Measurements from ENCODE around the gene ACER2.
A peak's percentile ranks its signal among the peaks of the same experiment; 100 is the strongest.
"Not testable (repeated sequence)": the region's sequence is repeated elsewhere in the genome, so short reads cannot be mapped to it uniquely, and the experiment has no call there.

Gene ACER2

DNA sequence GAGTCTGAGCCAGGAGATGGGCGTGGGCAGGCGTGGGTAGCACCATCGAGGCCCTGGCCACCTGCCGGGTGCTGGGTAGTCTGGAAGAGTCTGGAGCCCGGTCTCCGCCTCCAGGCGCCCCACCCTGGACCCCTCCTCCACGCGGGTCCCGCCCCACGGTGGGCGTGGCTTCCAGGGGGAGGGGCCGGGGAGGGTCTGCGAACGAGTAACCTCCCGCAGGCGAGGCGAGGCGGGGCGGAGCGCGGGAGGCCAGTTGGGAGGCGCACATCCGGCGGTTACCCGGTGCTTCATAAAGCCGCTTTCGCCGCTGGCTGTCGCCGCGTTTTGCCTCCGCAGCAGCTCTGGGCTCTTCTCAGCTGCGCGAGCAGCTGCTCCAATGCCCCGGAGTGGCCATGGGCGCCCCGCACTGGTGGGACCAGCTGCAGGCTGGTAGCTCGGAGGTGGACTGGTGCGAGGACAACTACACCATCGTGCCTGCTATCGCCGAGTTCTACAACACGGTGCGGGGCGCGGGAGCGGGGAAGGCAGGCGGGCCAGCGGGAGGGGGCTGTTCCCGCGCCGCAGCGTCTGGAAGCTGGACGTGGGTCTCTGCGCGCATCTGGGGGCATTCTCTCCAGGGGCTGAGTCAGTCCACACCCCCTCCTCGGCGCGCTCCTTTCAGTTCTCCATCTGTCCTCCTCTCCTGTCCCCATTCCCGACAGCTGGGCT, at the start of gene ACER2:
ACER2 (plus strand) TSS at position 317 of the 708 bp plus-strand sequence; CDS start at position 393, 76 bp downstream.
- peak; percentile 88 to 93 (median 90) for DNase-seq

GRCh38 chr9:19369107-19369506, 39.7 kb upstream of the ACER2 start:
- no peak for DNase-seq

GRCh38 chr9:19371942-19372341, 36.9 kb upstream of the ACER2 start:
- no peak for DNase-seq

- no peak for DNase-seq
Measured at GRCh38 chr9:19372567-19372966, 36.2 kb upstream of the ACER2 start.

- DNase-seq: no peak
Measured at GRCh38 chr9:19373527-19373926, 35.3 kb upstream of the ACER2 start.

- DNase-seq: no peak
Measured at GRCh38 chr9:19375538-19375937, 33.3 kb upstream of the ACER2 start.

- DNase-seq: no peak
Measured at GRCh38 chr9:19376931-19377330, 31.9 kb upstream of the ACER2 start.

DNA sequence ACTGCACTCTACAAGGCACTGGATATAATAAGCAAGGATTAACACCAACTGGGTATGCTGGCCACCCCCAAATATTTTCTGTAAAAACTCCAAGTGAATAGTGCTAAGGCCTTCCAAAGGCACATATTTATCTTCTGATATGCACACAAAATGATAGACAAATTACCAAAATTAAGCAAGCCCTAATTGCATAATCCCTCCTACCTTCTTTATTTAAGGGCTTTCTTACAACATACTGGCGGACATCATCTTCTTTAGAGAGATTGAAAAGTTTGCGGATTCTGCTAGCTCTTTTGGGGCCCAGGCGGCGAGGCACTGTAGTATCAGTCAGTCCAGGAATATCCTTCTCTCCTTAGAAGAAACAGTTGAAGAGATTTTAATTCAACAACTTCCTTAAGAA, 30.6 kb upstream of the ACER2 start:
- no peak for DNase-seq

GRCh38 chr9:19378647-19379046, 30.2 kb upstream of the ACER2 start:
- DNase-seq: no peak

DNA sequence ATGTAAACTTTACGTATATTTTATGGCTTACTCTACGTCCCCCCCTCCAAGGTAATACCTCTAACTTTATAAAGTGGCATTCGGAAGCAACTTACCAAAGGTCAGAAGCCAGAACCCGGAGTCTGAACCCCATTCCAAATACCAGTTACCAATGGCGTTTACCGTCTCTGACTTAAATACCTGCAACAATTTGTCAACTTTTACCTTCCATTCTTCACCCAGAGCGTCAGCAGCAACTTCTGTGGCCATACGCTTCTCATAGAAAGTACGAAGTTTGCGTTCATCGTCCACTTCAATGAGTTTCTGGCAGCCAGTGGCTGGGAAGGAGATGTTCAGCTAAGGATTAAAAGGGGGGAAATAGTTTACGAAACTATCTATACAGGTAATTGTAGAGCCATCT, 29.5 kb upstream of the ACER2 start:
- no peak for DNase-seq

- DNase-seq: peak in 3 of 4 experiments; percentile 39 to 48 (median 47)
Measured at GRCh38 chr9:19379697-19380046, 29.1 kb upstream of the ACER2 start.

DNA sequence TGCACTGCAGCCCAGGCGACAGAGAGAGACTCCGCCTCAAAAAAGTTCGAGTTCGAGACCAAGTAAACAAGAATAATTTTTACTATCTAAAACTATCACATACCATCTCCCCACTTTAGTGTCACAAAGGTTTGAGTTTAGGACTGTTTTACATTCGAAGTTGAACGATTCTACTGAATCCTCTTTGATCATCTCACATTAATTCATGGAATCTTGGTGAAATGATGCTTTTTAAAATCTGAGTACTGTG, 28.1 kb upstream of the ACER2 start:
- no peak for DNase-seq

- no peak for DNase-seq
Measured at GRCh38 chr9:19381656-19382055, 27.2 kb upstream of the ACER2 start.

GRCh38 chr9:19385212-19385611, 23.6 kb upstream of the ACER2 start:
- not testable (repeated sequence) for DNase-seq

DNA sequence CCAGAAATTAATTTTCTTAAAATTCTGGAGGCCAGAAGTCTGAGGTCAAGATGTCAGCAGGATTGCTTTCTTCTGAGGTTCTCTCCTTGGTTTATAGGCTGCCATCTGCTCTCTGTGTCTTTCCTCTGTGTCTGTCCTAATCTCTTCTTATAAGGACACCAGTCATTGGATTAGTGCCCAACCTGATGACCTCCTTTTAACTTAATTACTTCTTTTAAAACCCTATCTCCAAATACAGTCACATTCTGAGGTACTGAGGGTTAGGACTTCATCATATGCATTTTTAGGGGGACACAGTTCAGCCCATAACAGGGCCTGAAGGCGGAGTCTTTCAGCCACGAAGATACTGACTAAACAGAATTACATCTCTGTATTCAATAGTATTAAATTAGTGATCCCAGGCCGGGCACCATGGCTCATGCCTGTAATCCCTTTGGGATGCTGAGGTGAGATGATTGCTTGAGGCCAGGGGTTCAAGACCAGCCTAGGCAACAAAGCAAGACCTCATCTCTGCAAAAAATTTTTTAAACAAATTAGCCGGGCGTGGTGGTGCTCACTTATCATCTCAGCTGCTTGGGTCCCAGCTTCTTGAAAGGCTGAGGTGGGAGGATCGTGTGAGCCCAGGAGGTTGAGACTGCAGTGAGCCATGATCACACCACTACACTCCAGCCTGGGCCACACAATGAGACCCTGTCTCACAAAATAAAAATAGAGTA, 22.9 kb upstream of the ACER2 start:
- DNase-seq: no peak

GRCh38 chr9:19386502-19387044, 22.2 kb upstream of the ACER2 start:
- DNase-seq: no peak

DNA sequence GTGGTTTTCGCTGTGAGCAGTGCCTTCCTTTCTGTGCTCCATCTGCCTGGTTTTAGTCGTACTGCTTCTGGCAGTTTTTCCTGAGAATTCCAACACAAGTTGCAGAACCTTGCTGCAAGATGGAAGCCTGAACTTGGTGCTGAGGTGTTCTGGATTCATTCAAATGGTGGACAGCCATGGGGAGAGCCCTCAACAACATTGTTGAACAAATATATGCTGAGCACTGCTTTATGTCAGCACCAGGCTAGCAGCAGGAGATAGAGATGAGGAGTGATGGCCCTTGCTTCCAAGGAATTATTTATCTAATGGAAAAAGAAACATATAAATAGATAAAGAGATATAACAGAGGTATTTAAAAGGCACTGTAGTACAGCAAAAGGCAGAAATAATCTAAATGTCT, 21.5 kb upstream of the ACER2 start:
- DNase-seq: no peak

DNA sequence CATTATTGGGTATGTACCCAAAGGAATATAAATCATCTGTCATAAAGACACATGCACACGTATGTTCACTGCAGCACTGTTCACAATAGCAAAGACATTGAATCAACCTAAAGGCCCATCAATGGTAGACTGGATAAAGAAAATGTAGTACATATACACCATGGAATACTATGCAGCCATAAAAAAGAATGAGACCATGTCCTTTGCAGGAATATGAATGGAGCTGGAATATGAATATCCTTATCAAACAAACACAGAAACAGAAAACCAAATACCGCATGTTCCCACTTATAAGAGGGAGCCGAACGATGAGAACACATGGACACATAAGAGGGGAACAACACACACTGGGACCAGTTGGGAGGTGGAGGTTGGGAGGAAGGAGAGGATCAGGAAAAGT, 19.3 kb upstream of the ACER2 start:
- not testable (repeated sequence) for DNase-seq

DNA sequence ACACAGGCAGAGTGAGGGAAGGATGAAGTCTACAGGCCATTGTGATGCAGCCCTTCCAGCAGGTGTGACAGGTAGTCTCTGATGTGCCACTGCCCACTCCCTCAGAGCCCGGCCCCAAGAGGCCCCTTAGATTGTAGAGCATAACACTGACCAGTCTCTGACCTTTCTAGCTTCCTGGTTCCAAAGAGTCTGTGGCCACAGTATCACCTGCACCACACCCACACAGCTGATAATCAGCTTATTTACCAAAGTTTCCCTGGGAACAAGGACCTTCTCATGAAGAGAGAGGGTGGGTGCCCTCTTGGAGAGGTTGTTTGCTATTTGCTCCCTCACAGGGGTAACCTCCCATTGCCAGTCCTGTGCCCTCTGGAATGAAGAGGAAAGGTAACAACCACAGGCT, 11.0 kb upstream of the ACER2 start:
- no peak for DNase-seq

GRCh38 chr9:19403231-19403630, 5.6 kb upstream of the ACER2 start:
- DNase-seq: not testable (repeated sequence)

- no peak for DNase-seq
Measured at GRCh38 chr9:19404283-19405075, 4.3 kb upstream of the ACER2 start.

GRCh38 chr9:19405771-19406170, 3.0 kb upstream of the ACER2 start:
- no peak for DNase-seq

- no peak for DNase-seq
Measured at GRCh38 chr9:19408316-19408692, 505 bp upstream of the ACER2 start.

All from activated CD4-positive, CD25-positive, alpha-beta regulatory T cell (primary cell).